ENCODE data around the gene MTARC2.
"Not testable (repeated sequence)": the region's sequence is repeated elsewhere in the genome, so short reads cannot be mapped to it uniquely, and the experiment has no call there.

MTARC2 gene

GRCh38 chr1:220748089-220748934 is at the start of gene MTARC2:
TSS of gene MTARC2 (plus strand) at chr1:220748322. CDS start at chr1:220748532, 210 bp downstream.
- DNase-seq (ENCODE audit: low read depth in 3 of 3): no peak

GRCh38 chr1:220698607-220699016 is 49.5 kb upstream of the MTARC2 start:
- DNase-seq (ENCODE audit: low read depth in 3 of 3): no peak

GRCh38 chr1:220699044-220699443 is 49.1 kb upstream of the MTARC2 start:
- no peak for DNase-seq (ENCODE audit: low read depth in 3 of 3)

- no peak for DNase-seq (ENCODE audit: low read depth in 3 of 3)
Observed at GRCh38 chr1:220700556-220701179, 47.5 kb upstream of the MTARC2 start.

GRCh38 chr1:220701974-220702373 is 46.1 kb upstream of the MTARC2 start:
- no peak for DNase-seq (ENCODE audit: low read depth in 3 of 3)

- no peak for DNase-seq (ENCODE audit: low read depth in 3 of 3)
Observed at GRCh38 chr1:220702733-220703270, 45.3 kb upstream of the MTARC2 start.

- no peak for DNase-seq (ENCODE audit: low read depth in 3 of 3)
Observed at GRCh38 chr1:220703305-220703704, 44.8 kb upstream of the MTARC2 start.

- no peak for DNase-seq (ENCODE audit: low read depth in 3 of 3)
Observed at GRCh38 chr1:220705782-220706181, 42.3 kb upstream of the MTARC2 start.

GRCh38 chr1:220706480-220706879 is 41.6 kb upstream of the MTARC2 start:
- no peak for DNase-seq (ENCODE audit: low read depth in 3 of 3)

GRCh38 chr1:220707160-220707559 is 41.0 kb upstream of the MTARC2 start:
- no peak for DNase-seq (ENCODE audit: low read depth in 3 of 3)

GRCh38 chr1:220708244-220708643 is 39.9 kb upstream of the MTARC2 start:
- DNase-seq (ENCODE audit: low read depth in 3 of 3): no peak

- no peak for DNase-seq (ENCODE audit: low read depth in 3 of 3)
Observed at GRCh38 chr1:220708936-220709801, 39.0 kb upstream of the MTARC2 start.

- no peak for DNase-seq (ENCODE audit: low read depth in 3 of 3)
Observed at GRCh38 chr1:220710333-220710732, 37.8 kb upstream of the MTARC2 start.

- DNase-seq (ENCODE audit: low read depth in 3 of 3): no peak
Observed at GRCh38 chr1:220711056-220711809, 36.9 kb upstream of the MTARC2 start.

- not testable (repeated sequence) for DNase-seq (ENCODE audit: low read depth in 3 of 3)
Observed at GRCh38 chr1:220715986-220716385, 32.1 kb upstream of the MTARC2 start.

GRCh38 chr1:220717800-220718640 is 30.1 kb upstream of the MTARC2 start:
- DNase-seq (ENCODE audit: low read depth in 3 of 3): no peak

GRCh38 chr1:220721266-220721665 is 26.9 kb upstream of the MTARC2 start:
- not testable (repeated sequence) for DNase-seq (ENCODE audit: low read depth in 3 of 3)

- DNase-seq (ENCODE audit: low read depth in 3 of 3): no peak
Observed at GRCh38 chr1:220726634-220727033, 21.5 kb upstream of the MTARC2 start.

GRCh38 chr1:220727519-220727918 is 20.6 kb upstream of the MTARC2 start:
- DNase-seq (ENCODE audit: low read depth in 3 of 3): no peak

GRCh38 chr1:220730486-220730885 is 17.6 kb upstream of the MTARC2 start:
- DNase-seq (ENCODE audit: low read depth in 3 of 3): no peak
